HepG2 (cell line): ENCODE data around the gene EEF2. TPM values are rescaled to one million over a fixed set of nuclear protein-coding genes. Genes with fewer than 3 reads are reported as not detected.

Source experiments
- ATAC-seq: fragments of 200-7000 bp; cut with Tn5 transposase; 3 replicates; pipeline ENCODE4 v1.9.1; 2020; ENCODE audit warnings: mild to moderate bottlenecking, moderate library complexity
- BruUV-seq: library from RNA; stranded (reverse); fragments of 400-500 nt; replicated peaks from 2 replicates; lab custom pipeline; 2021; lab: Mats Ljungman, UMichigan
- CTCF ChIA-PET: fragments of 300-600 bp; formaldehyde crosslinking; extraction: SDS; loops from one replicate; lab custom pipeline; 2021; ENCODE audit warnings: low total read pairs, inconsistent platforms, low intra/inter-chr PET ratio; lab: Yijun Ruan, JAX
- POLR2A ChIA-PET: fragments of 350-600 bp; sonication (Branson Sonifier 250); formaldehyde crosslinking; loops from one replicate; lab custom pipeline; 2020; ENCODE audit warnings: antibody characterized with exemption, inconsistent platforms; lab: Yijun Ruan, JAX
- DNase-seq: peaks from one replicate; pipeline ENCODE4 v3.0.0-alpha.2; 2015; ENCODE audit warnings: low spot score
- FAIRE-seq: peaks from 3 replicates; lab custom pipeline; 2011; peaks lifted over from hg19 to GRCh38; lab: Jason Lieb, UNC
- H2AFZ ChIP-seq: one replicate; pipeline ENCODE4 v1.6.1; 2011; ENCODE audit warnings: low read length, inconsistent platforms
- H3K27ac ChIP-seq: fragments of 300-600 bp; 3 replicates; pipeline ENCODE4 v1.8.0; 2011; ENCODE audit warnings: mixed run types, mild to moderate bottlenecking, mixed read lengths, low read length, inconsistent platforms; ENCODE audit not compliant: insufficient read depth; ENCODE audit errors: extremely low read length
- H3K27me3 ChIP-seq, 2 experiments: fragments of 200-600 bp in 1 of 2; 2 replicates in 1 of 2; 3 replicates in 1 of 2; pipeline versions ENCODE4 v1.6.0 to v1.8.0; 2011; ENCODE audit warnings: low read length in 2 of 2, mild to moderate bottlenecking in 2 of 2, moderate library complexity in 2 of 2, inconsistent platforms in 1 of 2; ENCODE audit not compliant: insufficient read depth in 2 of 2, control insufficient read depth in 1 of 2
- H3K36me3 ChIP-seq, 2 experiments: fragments of 200-600 bp in 1 of 2; replicated peaks in 1 of 2; 2 replicates in 1 of 2; 3 replicates in 1 of 2; pipeline versions ENCODE4 v1.5.1 to v1.8.0; 2011; ENCODE audit warnings: low read length in 2 of 2, inconsistent platforms in 1 of 2; ENCODE audit not compliant: insufficient read depth in 2 of 2, control insufficient read depth in 1 of 2
- H3K4me1 ChIP-seq: 2 replicates; pipeline ENCODE4 v1.5.1; 2012; ENCODE audit warnings: low read length, inconsistent platforms; ENCODE audit not compliant: insufficient read depth
- H3K4me2 ChIP-seq: 2 replicates; pipeline ENCODE4 v1.6.0; 2011; ENCODE audit warnings: low read depth, low read length, inconsistent platforms
- H3K4me3 ChIP-seq, 3 experiments: fragments of 200-600 bp in 1 of 3; sonication (generic), shearing (Covaris generic) in 1 of 3; replicated peaks in 1 of 3; 2 replicates each; pipeline ENCODE4 v1.5.1; 2011 to 2016; ENCODE audit warnings: low read length in 3 of 3, inconsistent platforms in 2 of 3, low read depth in 2 of 3, mild to moderate bottlenecking in 2 of 3, control low read depth in 1 of 3, mixed read lengths in 1 of 3; ENCODE audit not compliant: insufficient read depth in 1 of 3
- H3K79me2 ChIP-seq: one replicate; pipeline ENCODE4 v1.6.1; 2011; ENCODE audit warnings: low read length, inconsistent platforms; ENCODE audit not compliant: insufficient read depth
- H3K9ac ChIP-seq: 2 replicates; pipeline ENCODE4 v1.6.0; 2011; ENCODE audit warnings: mild to moderate bottlenecking, low read depth, low read length, inconsistent platforms; ENCODE audit not compliant: insufficient read depth
- H3K9me3 ChIP-seq: 2 replicates; pipeline ENCODE4 v1.5.1; 2012; ENCODE audit warnings: mild to moderate bottlenecking, low read length
- H4K20me1 ChIP-seq: 2 replicates; pipeline ENCODE4 v1.6.0; 2011; ENCODE audit warnings: inconsistent platforms, mild to moderate bottlenecking, low read length, moderate library complexity; ENCODE audit not compliant: insufficient read depth
- AGO2 ChIP-seq: fragments of 200-400 bp; formaldehyde crosslinking; optimal IDR thresholded peaks from 2 replicates; pipeline ENCODE3; 2017; ENCODE audit warnings: mild to moderate bottlenecking, low read depth, low read length, moderate library complexity
- HDAC1 ChIP-seq: sonication (generic); formaldehyde crosslinking; IDR thresholded peaks from 2 replicates; pipeline ENCODE4 v1.5.1; 2020; ENCODE audit warnings: mild to moderate bottlenecking, missing genetic modification reagents
- MEIS2 ChIP-seq: sonication (generic); formaldehyde crosslinking; IDR thresholded peaks from 2 replicates; pipeline ENCODE4 v1.9.0; 2021; ENCODE audit warnings: mild to moderate bottlenecking, missing genetic modification reagents
- POLR2G ChIP-seq: fragments of 200-400 bp; formaldehyde crosslinking; IDR thresholded peaks from 2 replicates; pipeline ENCODE4 v1.6.1; 2018; ENCODE audit warnings: mild to moderate bottlenecking, low read depth, low read length, moderate library complexity
- PPARG ChIP-seq: conservative IDR thresholded peaks from 2 replicates; pipeline ENCODE4 v1.6.1; 2016; ENCODE audit warnings: missing biosample characterization, missing genetic modification reagents
- RBFOX2 ChIP-seq: fragments of 200-400 bp; formaldehyde crosslinking; IDR thresholded peaks from 2 replicates; pipeline ENCODE4 v1.6.1; 2017; ENCODE audit warnings: low read depth, mild to moderate bottlenecking, low read length
- RFX3 ChIP-seq: IDR thresholded peaks from 2 replicates; pipeline ENCODE4 v1.6.1; 2016; ENCODE audit warnings: missing biosample characterization, missing genetic modification reagents
- STAT5B ChIP-seq: sonication (generic); formaldehyde crosslinking; IDR thresholded peaks from 2 replicates; pipeline ENCODE4 v1.4.0; 2020; ENCODE audit warnings: missing genetic modification reagents
- ZNF329 ChIP-seq: sonication (generic); formaldehyde crosslinking; IDR thresholded peaks from 2 replicates; pipeline ENCODE4 v1.9.0; 2021; ENCODE audit warnings: low read depth, mild to moderate bottlenecking, missing genetic modification reagents
- ZNF484 ChIP-seq: sonication (generic); formaldehyde crosslinking; IDR thresholded peaks from 2 replicates; pipeline ENCODE4 v1.5.1; 2020; ENCODE audit warnings: mild to moderate bottlenecking, low read depth, missing genetic modification reagents, borderline replicate concordance
- WGBS: methylation state at CpG from one replicate; pipeline ENCODE4 v1.1.6; 2017; ENCODE audit warnings: low lambda C conversion rate; 5-methylcytosine and 5-hydroxymethylcytosine counted together
- in situ Hi-C: cut with HindIII; loops from 2 replicates; pipeline ENCODE4 v1.10.0; 2017; ENCODE audit warnings: low pct_unique_long_range_greater_than_20kb; ENCODE audit not compliant: extremely low pct_ligation_motif_present
- intact Hi-C: fragments of 100-400 bp; cut with micrococcal nuclease; formaldehyde crosslinking; loops from one replicate; pipeline ENCODE4 v1.10.0; 2022; ENCODE audit not compliant: unreplicated experiment
- polyA plus RNA-seq, 8 experiments: library from polyadenylated mRNA; depleted of rRNA in 3 of 8; stranded (reverse) in 7 of 8; unstranded in 1 of 8; fragments of >200 nt; fragmentation: Illumina TruSeq in 4 of 8; extraction: Trizol in 4 of 8; gene quantifications; 2 replicates each; pipeline versions ENCODE4 v1.2.1 to v1.2.3, GENCODE V29; 2011 to 2016; ENCODE audit warnings: low read depth in 4 of 8, missing spikeins in 1 of 8, mixed read lengths in 1 of 8; ENCODE audit not compliant: insufficient read depth in 1 of 8
- total RNA-seq, 5 experiments: library from RNA; depleted of rRNA; stranded (reverse); fragments of >200 nt; fragmentation: Illumina TruSeq; extraction: Trizol; gene quantifications; 2 replicates each; pipeline ENCODE4 v1.2.3, GENCODE V29; 2016; ENCODE audit warnings: low read depth in 1 of 5
- TF ChIP-seq, protein P1 (sequence below), 2 experiments: sonication (generic) in 1 of 2; formaldehyde crosslinking in 1 of 2; IDR thresholded peaks; 2 replicates each; pipeline versions ENCODE4 v1.4.0 to v1.6.1; 2018 to 2020; ENCODE audit warnings: missing genetic modification reagents in 2 of 2, borderline replicate concordance in 1 of 2, low read depth in 1 of 2, mild to moderate bottlenecking in 1 of 2, missing biosample characterization in 1 of 2

Gene EEF2
- total and polyA plus RNA-seq, 2 of the 13 experiments (the other 11 are each of a cell fraction or from before 2014, with no cell fraction given), result 1,441 to 1,777 TPM

DNA sequence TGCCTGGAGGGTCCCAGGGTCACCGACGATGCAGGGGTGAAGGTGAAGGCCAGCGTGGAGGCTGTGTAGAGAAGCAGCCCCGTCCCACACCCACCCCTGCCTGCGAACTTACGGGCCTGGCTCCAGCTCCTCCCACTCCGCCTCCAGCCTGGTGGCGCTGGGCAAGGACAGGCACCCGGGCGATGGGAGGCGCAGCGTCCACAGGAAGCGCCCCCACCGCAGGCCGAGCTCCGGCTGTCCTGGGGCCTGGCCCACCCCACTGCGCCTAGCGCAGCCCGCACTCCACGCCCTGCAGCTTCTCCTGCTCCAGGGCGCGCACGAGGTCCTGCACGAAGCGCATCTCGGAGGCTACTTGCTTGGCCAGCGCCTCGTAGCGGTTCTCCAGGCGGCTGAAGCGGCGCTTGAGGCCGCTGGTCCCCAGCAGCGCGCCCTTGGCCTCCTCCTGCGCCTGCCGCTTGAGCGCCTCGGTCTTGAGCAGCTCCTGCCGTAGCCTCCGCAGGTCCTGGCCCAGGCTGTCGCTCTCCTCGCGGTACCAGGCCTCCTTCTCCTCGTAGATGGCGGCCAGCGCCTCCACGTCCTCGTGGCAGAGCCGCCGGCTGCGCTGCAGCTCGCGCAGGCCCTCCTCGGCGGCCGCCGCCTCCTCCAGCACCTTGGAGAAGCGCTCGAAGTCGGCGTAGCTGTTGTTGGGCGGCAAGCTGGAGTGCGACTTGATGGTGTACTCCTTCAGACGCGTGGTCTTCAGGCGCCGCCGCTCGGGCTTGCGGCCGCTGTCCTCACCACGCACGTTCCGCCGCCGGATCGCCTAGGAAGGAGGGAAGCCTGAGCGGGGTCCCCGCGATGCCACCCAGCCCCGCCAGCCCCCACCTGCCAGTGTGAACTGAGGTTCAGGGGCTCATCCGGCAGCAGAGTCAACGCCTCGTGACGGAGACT, 26.2 kb downstream of the EEF2 start:
- H3K79me2 ChIP-seq, result no peaks in the 10 kb centered on the region
- no peak overlapping the region for H3K4me2 ChIP-seq
- no peaks in the 10 kb centered on the region for H3K9me3 ChIP-seq
- H3K27ac ChIP-seq, result no peak overlapping the region
- FAIRE-seq (no peak), DNase-seq (no peak), ATAC-seq (no peak; the same call in 2 of the 3 replicates)
- ChIA-PET POLR2A (no interaction called here), CTCF (no interaction called here)
- no peak overlapping the region for H2AFZ ChIP-seq
- in situ Hi-C loops, result no loop called here
- BruUV-seq, result no TSS peak
- TF ChIP-seq AGO2 (peak; percentile 30), HDAC1 (CRISPR knock-in tag) (no peak), RBFOX2 (peak; percentile 35), RFX3 (CRISPR knock-in tag) (no peak)
- H3K4me1 ChIP-seq, result no peaks in the 10 kb centered on the region
- H3K9ac ChIP-seq, result no peak overlapping the region
- no peaks in the 10 kb centered on the region for H3K27me3 ChIP-seq
- H3K4me3 ChIP-seq, result no peak overlapping the region
- intact Hi-C loops, result no loop called here
- no peaks in the 10 kb centered on the region for H4K20me1 ChIP-seq
- WGBS, result 98% methylated on average over 58 of the region's 86 CpGs
- peaks cover 15 to 27% of the 10 kb centered on the region in 2 experiments for H3K36me3 ChIP-seq

DNA sequence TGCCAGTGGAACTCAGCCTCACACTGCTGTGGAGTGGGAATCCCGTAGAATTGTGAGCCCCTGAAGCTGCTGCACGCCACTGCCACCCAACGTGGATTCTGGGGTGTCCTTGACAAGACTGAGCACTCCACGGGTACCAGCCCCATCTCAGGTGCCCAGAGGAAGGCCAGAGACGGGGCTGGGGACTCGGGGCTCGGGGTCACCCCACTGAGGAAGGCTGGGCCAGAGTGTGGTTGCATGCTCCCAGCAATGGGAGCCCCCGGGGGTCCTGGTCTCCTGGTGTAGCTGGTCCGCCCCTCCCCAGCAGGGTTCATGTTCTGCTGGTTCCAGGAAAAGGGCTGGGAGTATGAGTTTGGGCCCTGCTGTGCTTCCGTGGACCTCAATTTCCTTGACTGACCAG, 29.6 kb downstream of the EEF2 start:
- POLR2A ChIA-PET, result interaction anchor here (3.7 kb wide), 1 partner anchor 13 kb away, joined by 18 read pairs; no protein-coding TSS in a partner anchor
- Histone ChIP-seq H3K36me3 (peaks cover 0 to 4% of the 10 kb centered on the region in 2 experiments; a peak in 4 of 5 replicates), H3K9ac (no peak overlapping the region), H3K4me1 (peaks cover 6% of the 10 kb centered on the region; the same call in 1 of the 2 replicates), H2AFZ (no peak overlapping the region), H3K4me2 (no peak overlapping the region), H3K27me3 (peaks cover 0 to 7% of the 10 kb centered on the region in 2 experiments; a peak in 1 of 5 replicates), H4K20me1 (no peaks in the 10 kb centered on the region), H3K27ac (no peak overlapping the region), H3K4me3 (no peak overlapping the region), H3K9me3 (no peaks in the 10 kb centered on the region), H3K79me2 (no peaks in the 10 kb centered on the region)
- CTCF ChIA-PET, result no interaction called here
- ATAC-seq (no peak), DNase-seq (no peak), FAIRE-seq (no peak)
- WGBS, result 100% methylated on average over 2 of the region's 10 CpGs
- intact Hi-C loops (no loop called here), in situ Hi-C loops (no loop called here)
- TF ChIP-seq ZNF484 (CRISPR knock-in tag) (no peak), STAT5B (no peak), MEIS2 (no peak), POLR2G (peak; percentile 47; the same call in 1 of the 2 replicates), ZNF329 (no peak), AGO2 (peak; percentile 73), PPARG (CRISPR knock-in tag) (no peak)
- TF ChIP-seq, protein P1, sequence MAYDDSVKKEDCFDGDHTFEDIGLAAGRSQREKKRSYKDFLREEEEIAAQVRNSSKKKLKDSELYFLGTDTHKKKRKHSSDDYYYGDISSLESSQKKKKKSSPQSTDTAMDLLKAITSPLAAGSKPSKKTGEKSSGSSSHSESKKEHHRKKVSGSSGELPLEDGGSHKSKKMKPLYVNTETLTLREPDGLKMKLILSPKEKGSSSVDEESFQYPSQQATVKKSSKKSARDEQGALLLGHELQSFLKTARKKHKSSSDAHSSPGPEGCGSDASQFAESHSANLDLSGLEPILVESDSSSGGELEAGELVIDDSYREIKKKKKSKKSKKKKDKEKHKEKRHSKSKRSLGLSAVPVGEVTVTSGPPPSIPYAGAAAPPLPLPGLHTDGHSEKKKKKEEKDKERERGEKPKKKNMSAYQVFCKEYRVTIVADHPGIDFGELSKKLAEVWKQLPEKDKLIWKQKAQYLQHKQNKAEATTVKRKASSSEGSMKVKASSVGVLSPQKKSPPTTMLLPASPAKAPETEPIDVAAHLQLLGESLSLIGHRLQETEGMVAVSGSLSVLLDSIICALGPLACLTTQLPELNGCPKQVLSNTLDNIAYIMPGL (CRISPR knock-in tag; IDR thresholded peaks at IDR 0.05; ENCODE audit: borderline replicate concordance in 1 of 2, low read depth in 1 of 2), result no peak
- BruUV-seq, result no TSS peak
